HFFc6 (cell line): ENCODE results near the gene LAMB4. TPM values are rescaled to one million over a fixed set of nuclear protein-coding genes. Genes with fewer than 3 reads are reported as not detected.

Experiments used
- DNase-seq: peaks from one replicate; pipeline ENCODE4 v3.0.0-alpha.2; 2018
- H3K27ac Mint-ChIP-seq: 2 replicates; pipeline ENCODE4 v1.8.0; 2020; ENCODE audit warnings: mild to moderate bottlenecking, mixed read lengths
- H3K27me3 Mint-ChIP-seq: 2 replicates; pipeline ENCODE4 v1.8.0; 2021; ENCODE audit warnings: mild to moderate bottlenecking, moderate library complexity, mixed read lengths; ENCODE audit not compliant: insufficient read depth
- H3K36me3 Mint-ChIP-seq: 2 replicates; pipeline ENCODE4 v1.8.0; 2021; ENCODE audit warnings: low read depth, mixed read lengths
- H3K4me1 Mint-ChIP-seq: 2 replicates; pipeline ENCODE4 v1.8.0; 2020; ENCODE audit warnings: low read depth, mixed read lengths
- H3K4me3 Mint-ChIP-seq: 2 replicates; pipeline ENCODE4 v1.8.0; 2020; ENCODE audit warnings: mild to moderate bottlenecking, moderate library complexity, mixed read lengths
- H3K9me3 Mint-ChIP-seq: 2 replicates; pipeline ENCODE4 v1.8.0; 2020; ENCODE audit warnings: mild to moderate bottlenecking, mixed read lengths
- CTCF ChIP-seq: fragments of 200-600 bp; sonication (generic); IDR thresholded peaks from 2 replicates; pipeline ENCODE4 v1.5.0; 2021; ENCODE audit warnings: antibody characterized with exemption, mild to moderate bottlenecking
- total RNA-seq, 6 experiments: library from RNA; stranded (reverse); fragmentation: NEBNext Ultra II Directional; extraction: Animal tissue kit (Norgen Biotek cat#: 25700); gene quantifications; 2 replicates in 1 of 6; 3 replicates in 5 of 6; pipeline ENCODE4 v1.2.3, GENCODE V29; 2021

LAMB4 gene
- total RNA-seq, 6 experiments from 2014 or later: 0.16 to 0.24 TPM; not detected in 4

DNA sequence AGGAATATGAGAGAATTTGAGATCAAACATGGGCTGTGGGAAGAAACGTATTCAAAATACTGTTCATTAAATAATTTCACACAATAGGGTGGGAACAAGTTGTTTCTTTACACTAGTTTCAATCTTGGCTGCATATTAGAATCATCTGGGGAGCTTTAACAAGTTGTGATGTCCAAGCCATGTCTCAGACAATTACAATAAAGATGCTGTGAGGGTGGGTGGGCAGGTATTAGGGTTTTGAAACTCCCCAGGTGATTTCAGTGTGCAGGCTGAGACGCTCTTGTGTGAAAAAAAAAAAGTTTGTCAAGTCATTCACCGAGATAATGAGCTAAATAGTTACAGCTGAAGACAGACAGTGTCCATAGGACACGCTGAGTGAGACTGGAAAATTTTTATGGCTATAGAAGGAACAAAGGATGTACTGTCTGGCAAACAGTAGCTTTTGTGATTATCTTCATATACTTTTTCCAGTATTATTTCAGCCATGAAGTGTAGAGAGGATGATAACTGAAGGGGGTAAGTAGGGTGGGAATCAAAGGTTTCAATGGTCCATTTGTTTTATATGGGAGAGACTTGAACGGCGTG lies 12.6 kb upstream of the LAMB4 start:
- Mint-ChIP-seq H3K4me3 (no peak overlapping the region), H3K9me3 (no peaks in the 10 kb centered on the region), H3K36me3 (no peaks in the 10 kb centered on the region), H3K4me1 (no peaks in the 10 kb centered on the region; the same call in 1 of the 2 replicates), H3K27ac (no peak overlapping the region), H3K27me3 (peaks cover 5% of the 10 kb centered on the region)
- DNase-seq: no peak
- TF ChIP-seq CTCF: no peak

- Mint-ChIP-seq H3K27ac (no peak overlapping the region), H3K36me3 (no peaks in the 10 kb centered on the region)
- no peak for TF ChIP-seq CTCF
Measured at GRCh38 chr7:108142180-108142579, 12.0 kb upstream of the LAMB4 start.

GRCh38 chr7:108140671-108141070 lies 10.5 kb upstream of the LAMB4 start:
- no peak for TF ChIP-seq CTCF
- H3K4me3 Mint-ChIP-seq: no peak overlapping the region
- no peaks in the 10 kb centered on the region; the same call in 1 of the 2 replicates for H3K4me1 Mint-ChIP-seq
- peaks cover 2% of the 10 kb centered on the region; the same call in 1 of the 2 replicates for H3K27me3 Mint-ChIP-seq
- H3K9me3 Mint-ChIP-seq: no peaks in the 10 kb centered on the region
- no peak for DNase-seq
- no peaks in the 10 kb centered on the region for H3K36me3 Mint-ChIP-seq
- no peak overlapping the region for H3K27ac Mint-ChIP-seq

More at GRCh38 chr7:108142180-108142579, 12.0 kb upstream of the LAMB4 start:
- H3K4me3 Mint-ChIP-seq: no peak overlapping the region
- peaks cover 5% of the 10 kb centered on the region for H3K27me3 Mint-ChIP-seq
- no peaks in the 10 kb centered on the region; the same call in 1 of the 2 replicates for H3K4me1 Mint-ChIP-seq
- no peaks in the 10 kb centered on the region for H3K9me3 Mint-ChIP-seq
- no peak for DNase-seq

- TF ChIP-seq CTCF: no peak
- peaks cover 2% of the 10 kb centered on the region; the same call in 1 of the 2 replicates for H3K27me3 Mint-ChIP-seq
- H3K9me3 Mint-ChIP-seq: no peaks in the 10 kb centered on the region
- no peak overlapping the region for H3K27ac Mint-ChIP-seq
- H3K4me3 Mint-ChIP-seq: no peak overlapping the region
- no peak for DNase-seq
- H3K36me3 Mint-ChIP-seq: no peaks in the 10 kb centered on the region
- no peaks in the 10 kb centered on the region; the same call in 1 of the 2 replicates for H3K4me1 Mint-ChIP-seq
Measured at GRCh38 chr7:108138911-108139310, 8.8 kb upstream of the LAMB4 start.

DNA sequence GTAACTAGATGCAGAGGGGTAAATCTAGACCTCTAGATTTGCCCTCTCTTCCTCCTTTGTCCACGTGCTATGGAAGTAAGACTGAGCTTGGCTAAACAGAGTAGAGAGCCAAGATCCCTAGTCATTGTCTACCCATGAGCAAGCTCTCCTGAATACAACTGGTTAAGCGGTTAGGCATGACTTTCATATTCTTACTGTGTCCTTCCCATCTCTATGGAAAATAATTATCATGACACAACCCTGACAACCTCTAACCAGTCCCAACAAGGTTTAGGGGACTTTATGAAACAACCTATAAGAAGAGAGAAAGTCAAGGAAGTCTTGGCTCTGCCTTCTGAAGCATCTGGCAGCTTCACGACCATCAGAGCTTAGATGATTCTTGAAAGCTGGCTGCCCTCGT lies 7.8 kb upstream of the LAMB4 start:
- no peaks in the 10 kb centered on the region for H3K36me3 Mint-ChIP-seq
- H3K27me3 Mint-ChIP-seq: no peaks in the 10 kb centered on the region; the same call in 1 of the 2 replicates
- no peaks in the 10 kb centered on the region; the same call in 1 of the 2 replicates for H3K4me1 Mint-ChIP-seq
- H3K4me3 Mint-ChIP-seq: no peak overlapping the region
- H3K27ac Mint-ChIP-seq: no peak overlapping the region
- no peak for TF ChIP-seq CTCF
- no peak for DNase-seq
- no peaks in the 10 kb centered on the region for H3K9me3 Mint-ChIP-seq
